Measurements from ENCODE around the gene CNN1.

CNN1 gene

DNA sequence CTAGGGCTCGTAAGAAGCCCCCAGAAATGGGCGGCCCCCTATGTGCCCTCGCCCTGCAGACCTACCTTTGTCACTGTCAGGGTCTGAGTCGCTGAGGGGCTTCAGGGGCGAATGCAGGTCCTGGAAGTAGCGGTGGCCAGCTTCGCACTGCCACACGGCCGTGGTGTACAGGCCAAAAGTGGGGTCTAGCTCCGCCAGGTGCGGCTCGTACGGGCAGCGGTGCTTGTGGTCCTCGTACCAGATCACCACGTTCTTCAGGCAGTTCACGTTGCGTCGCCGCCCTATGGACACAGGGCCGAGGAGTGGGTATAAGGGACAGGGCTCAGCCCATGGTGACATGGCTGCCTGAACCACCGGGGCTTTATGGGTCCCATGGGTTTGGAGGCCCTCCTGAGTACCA lies 42.8 kb upstream of the CNN1 start:
- Histone ChIP-seq H3K36me3 (ENCODE audit: control insufficient read depth, insufficient read depth, low read length) (no peaks in the 10 kb centered on the region), H3K27ac (no peak overlapping the region)

DNA sequence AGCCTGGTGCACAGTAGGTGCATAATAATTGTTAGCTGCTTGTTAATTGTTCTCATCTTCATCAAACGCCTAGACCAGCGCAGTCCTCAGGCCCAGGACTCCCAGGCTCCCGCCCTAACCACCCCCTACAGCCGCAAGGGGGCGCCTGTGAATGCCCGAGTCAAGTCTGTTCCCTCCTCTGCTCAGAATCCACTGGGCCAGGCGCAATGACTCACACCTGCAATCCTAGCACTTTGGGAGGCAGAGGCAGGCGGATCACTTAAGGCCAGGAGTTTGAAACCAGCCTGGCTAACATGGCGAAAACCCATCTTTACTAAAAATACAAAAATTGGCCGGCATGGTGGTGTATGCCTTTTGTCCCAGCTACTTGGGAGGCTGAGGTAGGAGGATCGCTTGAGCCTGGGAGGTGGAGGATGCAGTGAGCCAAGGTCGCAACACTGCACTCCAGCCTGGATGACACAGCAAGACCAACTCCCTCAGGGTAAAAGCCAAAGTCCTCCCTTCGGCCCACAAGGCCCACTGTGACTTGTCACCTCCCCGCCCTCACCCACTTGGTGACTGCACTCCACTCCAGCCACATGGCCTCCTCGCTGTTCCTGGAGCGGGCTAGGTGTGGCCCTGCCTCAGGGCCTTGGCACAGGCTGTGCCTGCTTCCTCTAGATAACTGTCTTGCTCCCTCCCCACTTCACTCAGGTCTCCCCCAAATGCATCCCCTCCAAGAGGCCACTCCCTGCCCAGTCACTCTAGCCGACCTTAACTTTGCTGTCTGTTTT lies 42.1 kb upstream of the CNN1 start:
- Histone ChIP-seq H3K27me3 (ENCODE audit: control insufficient read depth, insufficient read depth, low read length) (no peaks in the 10 kb centered on the region), H3K4me3 (ENCODE audit: low read depth, low read length) (no peak overlapping the region), H3K79me2 (no peaks in the 10 kb centered on the region), H3K9me3 (ENCODE audit: control insufficient read depth, low read length) (no peaks in the 10 kb centered on the region), H3K4me2 (ENCODE audit: low read length) (no peak overlapping the region), H2AFZ (no peak overlapping the region), H3K27ac (no peak overlapping the region), H3K4me1 (no peaks in the 10 kb centered on the region), H3K9ac (no peak overlapping the region), H3K36me3 (ENCODE audit: control insufficient read depth, insufficient read depth, low read length) (no peaks in the 10 kb centered on the region)
- TF ChIP-seq, protein P1, sequence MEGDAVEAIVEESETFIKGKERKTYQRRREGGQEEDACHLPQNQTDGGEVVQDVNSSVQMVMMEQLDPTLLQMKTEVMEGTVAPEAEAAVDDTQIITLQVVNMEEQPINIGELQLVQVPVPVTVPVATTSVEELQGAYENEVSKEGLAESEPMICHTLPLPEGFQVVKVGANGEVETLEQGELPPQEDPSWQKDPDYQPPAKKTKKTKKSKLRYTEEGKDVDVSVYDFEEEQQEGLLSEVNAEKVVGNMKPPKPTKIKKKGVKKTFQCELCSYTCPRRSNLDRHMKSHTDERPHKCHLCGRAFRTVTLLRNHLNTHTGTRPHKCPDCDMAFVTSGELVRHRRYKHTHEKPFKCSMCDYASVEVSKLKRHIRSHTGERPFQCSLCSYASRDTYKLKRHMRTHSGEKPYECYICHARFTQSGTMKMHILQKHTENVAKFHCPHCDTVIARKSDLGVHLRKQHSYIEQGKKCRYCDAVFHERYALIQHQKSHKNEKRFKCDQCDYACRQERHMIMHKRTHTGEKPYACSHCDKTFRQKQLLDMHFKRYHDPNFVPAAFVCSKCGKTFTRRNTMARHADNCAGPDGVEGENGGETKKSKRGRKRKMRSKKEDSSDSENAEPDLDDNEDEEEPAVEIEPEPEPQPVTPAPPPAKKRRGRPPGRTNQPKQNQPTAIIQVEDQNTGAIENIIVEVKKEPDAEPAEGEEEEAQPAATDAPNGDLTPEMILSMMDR (IDR thresholded peaks at IDR 0.05) = peak; percentile 60

More for the DNA sequence above, 42.8 kb upstream of the CNN1 start:
- no peak overlapping the region for H3K4me2 ChIP-seq (ENCODE audit: low read length)
- H3K4me3 ChIP-seq (ENCODE audit: low read depth, low read length) = no peak overlapping the region
- no peaks in the 10 kb centered on the region for H3K27me3 ChIP-seq (ENCODE audit: control insufficient read depth, insufficient read depth, low read length)
- H3K9me3 ChIP-seq (ENCODE audit: control insufficient read depth, low read length) = no peaks in the 10 kb centered on the region
- H3K9ac ChIP-seq = no peak overlapping the region
- no peaks in the 10 kb centered on the region for H3K79me2 ChIP-seq
- no peak overlapping the region for H2AFZ ChIP-seq
- TF ChIP-seq, protein P1 (IDR thresholded peaks at IDR 0.05) = no peak
- H3K4me1 ChIP-seq = no peaks in the 10 kb centered on the region

DNA sequence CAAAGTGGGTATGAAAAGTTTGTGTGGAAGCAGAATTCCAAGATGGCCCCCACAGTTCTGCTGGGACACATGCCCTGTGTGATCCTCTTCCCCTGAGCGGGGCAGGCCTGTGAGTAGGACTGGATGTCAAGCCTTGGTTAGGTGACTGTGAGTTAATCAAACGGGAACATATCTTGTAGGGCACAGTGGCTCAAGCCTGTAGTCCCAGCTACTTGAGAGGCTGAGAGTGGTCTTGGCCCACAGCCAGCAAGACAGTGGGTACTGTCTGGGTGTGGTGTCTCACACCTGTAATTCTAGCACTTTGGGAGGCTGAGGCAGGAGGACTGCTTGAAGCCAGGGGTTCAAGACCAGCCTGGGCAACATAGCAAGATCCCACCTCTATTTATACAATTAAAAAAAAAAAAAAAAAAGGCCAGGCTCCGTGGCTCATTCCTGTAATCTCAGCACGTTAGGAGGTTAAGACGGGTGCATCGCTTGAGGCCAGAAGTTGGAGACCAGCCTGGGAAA lies 39.4 kb upstream of the CNN1 start:
- Histone ChIP-seq H3K9me3 (ENCODE audit: control insufficient read depth, low read length) (no peaks in the 10 kb centered on the region), H2AFZ (no peak overlapping the region), H3K4me3 (ENCODE audit: low read depth, low read length) (no peak overlapping the region), H3K4me2 (ENCODE audit: low read length) (no peak overlapping the region), H3K36me3 (ENCODE audit: control insufficient read depth, insufficient read depth, low read length) (no peaks in the 10 kb centered on the region), H3K9ac (no peak overlapping the region), H3K27ac (no peak overlapping the region), H3K27me3 (ENCODE audit: control insufficient read depth, insufficient read depth, low read length) (no peaks in the 10 kb centered on the region), H3K4me1 (no peaks in the 10 kb centered on the region), H3K79me2 (no peaks in the 10 kb centered on the region)
- TF ChIP-seq, protein P1 (IDR thresholded peaks at IDR 0.05) = no peak

DNA sequence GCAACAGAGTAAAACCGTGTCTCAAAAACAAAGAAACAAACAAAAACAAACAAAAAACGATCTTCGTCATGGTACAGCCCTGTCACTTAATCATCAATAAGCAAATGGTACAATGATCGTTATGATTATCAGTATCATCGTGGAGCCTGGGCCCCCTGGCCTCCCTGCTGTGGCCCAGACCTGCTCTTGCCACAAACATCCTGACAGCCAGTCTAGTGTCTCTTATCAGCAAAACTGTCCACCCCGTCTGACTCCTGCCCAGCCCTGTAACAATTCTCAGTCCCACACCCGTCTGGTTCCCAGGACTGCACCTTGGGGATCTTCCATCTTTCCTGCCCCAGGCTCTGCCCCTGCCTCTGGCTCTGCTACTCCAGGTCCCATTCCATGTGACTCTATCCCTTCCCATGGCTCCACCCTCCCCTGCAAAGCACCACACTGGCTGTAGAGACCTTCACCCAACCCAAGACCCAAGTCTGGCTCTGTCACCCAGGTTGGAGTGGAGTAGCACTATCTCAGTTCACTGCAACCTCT lies 38.7 kb upstream of the CNN1 start:
- no peak overlapping the region for H3K27ac ChIP-seq
- TF ChIP-seq, protein P1 (IDR thresholded peaks at IDR 0.05) = no peak
- no peak overlapping the region for H3K4me2 ChIP-seq (ENCODE audit: low read length)
- H3K27me3 ChIP-seq (ENCODE audit: control insufficient read depth, insufficient read depth, low read length) = no peaks in the 10 kb centered on the region
- no peaks in the 10 kb centered on the region for H3K79me2 ChIP-seq
- no peaks in the 10 kb centered on the region for H3K4me1 ChIP-seq
- no peak overlapping the region for H3K9ac ChIP-seq
- no peaks in the 10 kb centered on the region for H3K9me3 ChIP-seq (ENCODE audit: control insufficient read depth, low read length)
- H2AFZ ChIP-seq = no peak overlapping the region
- no peaks in the 10 kb centered on the region for H3K36me3 ChIP-seq (ENCODE audit: control insufficient read depth, insufficient read depth, low read length)
- H3K4me3 ChIP-seq (ENCODE audit: low read depth, low read length) = no peak overlapping the region

Data from parathyroid adenoma (tissue), 2 donors.